SU-DHL-6 (cell line): ENCODE measurements around the gene FSHB.

ENCODE experiments used
- H2AFZ ChIP-seq: fragments of 200-600 bp; sonication (generic); 2 replicates; pipeline ENCODE4 v1.6.1; 2014; ENCODE audit warnings: low read depth, mild to moderate bottlenecking, moderate library complexity, mixed read lengths, antibody characterized with exemption, low read length; ENCODE audit not compliant: severe bottlenecking
- H3F3A ChIP-seq: fragments of 200-600 bp; shearing (Covaris generic); 2 replicates; pipeline ENCODE4 v1.6.0; 2016; ENCODE audit warnings: antibody characterized with exemption, mild to moderate bottlenecking; ENCODE audit not compliant: insufficient read depth
- H3K27ac ChIP-seq: fragments of 200-600 bp; sonication (generic); 2 replicates; pipeline ENCODE4 v1.5.1; 2016; ENCODE audit warnings: low read depth, mild to moderate bottlenecking, low read length, moderate library complexity, mixed read lengths
- H3K27me3 ChIP-seq: fragments of 200-600 bp; sonication (generic), shearing (Covaris generic); 2 replicates; pipeline ENCODE4 v1.6.0; 2014; ENCODE audit warnings: mild to moderate bottlenecking, low read length
- H3K36me3 ChIP-seq: fragments of 200-600 bp; sonication (generic); 2 replicates; pipeline ENCODE4 v1.6.1; 2014; ENCODE audit warnings: mild to moderate bottlenecking, low read length, mixed read lengths
- H3K4me2 ChIP-seq: fragments of 300-600, 200-600 bp; shearing (Covaris generic), sonication (generic); 2 replicates; pipeline ENCODE4 v1.6.0; 2014; ENCODE audit warnings: low read length, low read depth, mild to moderate bottlenecking; ENCODE audit not compliant: poor library complexity, severe bottlenecking
- H3K4me3 ChIP-seq: fragments of 200-600 bp; sonication (generic); 2 replicates; pipeline ENCODE4 v1.5.1; 2014; ENCODE audit warnings: antibody characterized with exemption, low read length, mild to moderate bottlenecking, mixed read lengths; ENCODE audit not compliant: insufficient read depth, poor library complexity, severe bottlenecking
- H3K79me2 ChIP-seq: fragments of 200-600 bp; sonication (generic); 2 replicates; pipeline ENCODE4 v1.6.1; 2014; ENCODE audit warnings: mild to moderate bottlenecking, low read length, moderate library complexity; ENCODE audit not compliant: insufficient read depth
- H3K9ac ChIP-seq: fragments of 200-600 bp; sonication (generic); 2 replicates; pipeline ENCODE4 v1.7.0; 2014; ENCODE audit warnings: mild to moderate bottlenecking, low read length
- H3K9me2 ChIP-seq: fragments of 200-600 bp; sonication (generic); replicated peaks from 2 replicates; pipeline ENCODE4 v1.6.1; 2014; ENCODE audit warnings: low read length; ENCODE audit not compliant: insufficient read depth
- H3K9me3 ChIP-seq: fragments of 200-600 bp; sonication (generic); 2 replicates; pipeline ENCODE4 v1.6.1; 2014; ENCODE audit warnings: low read length, mixed read lengths; ENCODE audit not compliant: insufficient read depth
- H4K20me1 ChIP-seq: fragments of 200-600 bp; sonication (generic); 2 replicates; pipeline ENCODE4 v1.6.1; 2014; ENCODE audit warnings: low read depth, mild to moderate bottlenecking, antibody characterized with exemption, low read length, moderate library complexity, mixed read lengths
- CTCF ChIP-seq: fragments of 200-600 bp; sonication (generic); IDR thresholded peaks from one replicate; pipeline ENCODE4 v1.5.1; 2017; ENCODE audit warnings: antibody characterized with exemption, mild to moderate bottlenecking, low read length, moderate library complexity; ENCODE audit not compliant: insufficient read depth, poor library complexity, severe bottlenecking
- EZH2phosphoT487 ChIP-seq: fragments of 200-600 bp; sonication (generic), shearing (Covaris generic); conservative IDR thresholded peaks from 2 replicates; pipeline ENCODE4 v1.6.1; 2018; ENCODE audit warnings: mild to moderate bottlenecking, antibody characterized with exemption, low read length, moderate library complexity, mixed read lengths

Gene FSHB

DNA sequence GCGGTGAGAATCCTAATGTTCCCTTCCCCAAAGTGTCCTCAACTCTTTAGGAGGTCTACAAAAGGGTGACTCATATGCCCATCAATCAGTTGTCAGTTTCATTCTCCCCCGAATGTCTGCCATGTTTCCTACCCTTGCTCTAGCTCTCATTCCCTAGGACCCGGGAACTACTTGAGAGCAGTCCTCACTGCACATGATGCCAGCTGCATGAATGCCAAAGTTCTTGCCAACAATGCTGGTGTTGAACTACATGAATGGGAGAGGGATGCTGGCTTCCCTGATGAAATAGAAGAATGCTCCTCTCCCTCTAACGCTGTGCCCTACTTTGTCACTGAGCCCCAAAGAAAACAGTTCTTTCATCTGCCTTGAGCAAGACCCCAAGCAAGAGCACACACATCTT is 12.5 kb upstream of the FSHB start:
- Histone ChIP-seq H3K36me3 (no peaks in the 10 kb centered on the region), H3K27me3 (no peaks in the 10 kb centered on the region), H3F3A (no peaks in the 10 kb centered on the region), H3K79me2 (no peaks in the 10 kb centered on the region), H3K9me2 (no peaks in the 10 kb centered on the region), H3K4me2 (no peak overlapping the region), H2AFZ (no peak overlapping the region), H3K4me3 (no peak overlapping the region), H4K20me1 (no peaks in the 10 kb centered on the region), H3K9ac (no peak overlapping the region), H3K27ac (no peak overlapping the region), H3K9me3 (no peaks in the 10 kb centered on the region)
- TF ChIP-seq EZH2phosphoT487 = no peak
- TF ChIP-seq CTCF = no peak

DNA sequence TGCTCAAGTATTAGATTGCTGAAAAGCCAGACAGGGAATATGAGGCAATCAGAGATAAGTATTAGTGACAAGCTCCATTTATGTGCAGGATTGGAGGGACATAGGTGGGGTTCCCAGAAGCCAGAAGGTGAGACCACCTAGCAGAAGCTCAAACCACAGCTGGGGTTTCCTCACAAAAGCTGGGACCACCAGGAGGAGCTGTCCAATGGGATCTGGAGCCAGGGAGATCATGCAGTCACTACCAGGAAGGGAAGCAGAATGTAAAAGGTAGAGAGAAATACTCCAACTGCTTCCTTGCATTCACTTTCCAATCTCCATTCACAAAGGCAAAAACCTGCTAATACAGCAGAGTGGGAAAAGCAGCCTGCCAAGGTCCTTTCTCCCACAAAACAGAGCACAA is 5.2 kb upstream of the FSHB start:
- no peaks in the 10 kb centered on the region for H3K79me2 ChIP-seq
- no peaks in the 10 kb centered on the region for H4K20me1 ChIP-seq
- H3K4me3 ChIP-seq = no peak overlapping the region
- no peak overlapping the region for H3K27ac ChIP-seq
- H2AFZ ChIP-seq = no peak overlapping the region
- no peaks in the 10 kb centered on the region for H3F3A ChIP-seq
- no peaks in the 10 kb centered on the region for H3K9me3 ChIP-seq
- no peaks in the 10 kb centered on the region for H3K27me3 ChIP-seq
- no peaks in the 10 kb centered on the region for H3K36me3 ChIP-seq
- TF ChIP-seq CTCF (no peak), EZH2phosphoT487 (no peak)
- H3K9ac ChIP-seq = no peak overlapping the region
- H3K4me2 ChIP-seq = no peak overlapping the region
- H3K9me2 ChIP-seq = no peaks in the 10 kb centered on the region

DNA sequence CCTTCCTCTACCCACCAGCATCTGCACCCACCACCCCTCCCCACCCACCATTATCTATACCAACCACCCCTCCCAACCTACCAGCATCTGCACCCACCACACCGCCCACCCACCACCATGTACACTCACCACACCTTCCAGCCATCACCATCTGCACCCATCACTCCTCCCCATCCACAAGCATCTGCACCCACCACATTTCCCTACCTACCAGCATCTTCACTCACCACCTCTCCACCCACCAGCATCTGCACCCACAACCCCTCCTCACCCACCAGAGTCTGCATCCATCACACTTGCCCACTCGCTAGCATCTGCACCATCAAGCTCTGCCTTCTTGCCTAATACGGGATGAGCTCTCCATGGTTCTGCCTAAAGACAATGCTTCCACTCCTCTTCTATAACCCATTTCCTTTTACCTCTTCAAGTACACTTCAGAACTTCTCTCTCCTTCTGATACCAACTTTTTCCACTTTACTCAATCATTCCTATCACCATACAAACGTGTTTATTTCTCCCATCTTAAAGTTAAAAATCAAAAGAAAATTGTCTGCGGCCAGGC is 2.4 kb upstream of the FSHB start:
- Histone ChIP-seq H3K9me2 (no peaks in the 10 kb centered on the region), H4K20me1 (no peaks in the 10 kb centered on the region), H3K4me2 (no peak overlapping the region), H3K4me3 (no peak overlapping the region), H3K79me2 (no peaks in the 10 kb centered on the region), H3K9ac (no peak overlapping the region), H3K27me3 (no peaks in the 10 kb centered on the region), H3K27ac (no peak overlapping the region), H3K36me3 (no peaks in the 10 kb centered on the region), H3F3A (no peaks in the 10 kb centered on the region), H2AFZ (no peak overlapping the region), H3K9me3 (no peaks in the 10 kb centered on the region)
- TF ChIP-seq EZH2phosphoT487 (no peak), CTCF (no peak)
